Measurements from ENCODE around the gene ETS1.

The ETS1 gene

DNA sequence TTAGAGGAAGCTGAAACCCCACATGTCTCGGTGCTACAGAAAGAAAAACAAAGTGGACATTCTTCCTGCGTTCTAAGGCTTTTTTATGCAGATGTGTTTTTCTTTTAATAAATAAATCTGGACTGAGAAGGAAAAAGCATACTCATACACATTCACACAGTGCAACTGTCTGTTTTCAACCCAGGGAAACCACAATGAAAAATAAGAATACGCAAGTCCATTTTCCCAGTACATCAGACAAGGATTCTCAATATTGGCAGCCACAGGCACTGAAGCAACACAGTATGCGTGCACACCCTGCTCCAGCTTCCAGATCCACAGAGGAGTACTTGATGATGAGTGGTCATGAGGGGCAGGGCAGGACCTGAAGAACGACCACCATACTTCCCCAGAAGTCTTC, 86.9 kb downstream of the ETS1 start:
- DNase-seq (ENCODE audit: low spot score): no peak

DNA sequence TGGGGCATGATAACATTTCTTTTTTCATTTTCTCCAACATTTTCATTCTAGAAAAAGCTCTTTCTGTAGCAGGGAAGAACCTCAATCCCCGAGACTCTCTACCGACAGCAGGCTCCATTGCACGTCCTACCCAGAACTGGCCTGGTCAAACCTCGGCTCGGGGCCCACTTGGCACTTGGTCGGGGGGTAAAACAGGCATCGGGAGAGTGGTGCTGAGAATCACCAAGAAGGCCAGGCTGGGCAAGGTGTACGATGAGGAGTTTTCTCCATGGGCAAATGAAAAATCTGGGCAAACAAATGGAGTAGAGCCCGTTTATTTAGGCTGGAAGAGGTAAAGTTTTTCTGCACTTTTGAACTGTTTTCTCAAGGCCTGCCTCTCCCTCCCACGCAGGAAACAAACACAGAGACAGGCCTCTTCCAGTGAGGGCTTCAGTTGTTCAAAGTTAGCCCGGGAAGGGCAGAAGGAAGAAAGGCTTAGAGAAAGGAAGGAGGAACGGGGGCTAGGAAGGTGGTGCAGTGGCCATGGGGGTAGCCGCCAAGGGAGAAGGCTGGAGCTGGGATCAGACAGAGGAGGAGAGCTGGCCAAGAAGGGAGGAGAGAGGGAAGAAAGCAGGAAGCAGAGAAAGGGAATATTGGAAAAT, 87.6 kb downstream of the ETS1 start:
- DNase-seq (ENCODE audit: low spot score): no peak

DNA sequence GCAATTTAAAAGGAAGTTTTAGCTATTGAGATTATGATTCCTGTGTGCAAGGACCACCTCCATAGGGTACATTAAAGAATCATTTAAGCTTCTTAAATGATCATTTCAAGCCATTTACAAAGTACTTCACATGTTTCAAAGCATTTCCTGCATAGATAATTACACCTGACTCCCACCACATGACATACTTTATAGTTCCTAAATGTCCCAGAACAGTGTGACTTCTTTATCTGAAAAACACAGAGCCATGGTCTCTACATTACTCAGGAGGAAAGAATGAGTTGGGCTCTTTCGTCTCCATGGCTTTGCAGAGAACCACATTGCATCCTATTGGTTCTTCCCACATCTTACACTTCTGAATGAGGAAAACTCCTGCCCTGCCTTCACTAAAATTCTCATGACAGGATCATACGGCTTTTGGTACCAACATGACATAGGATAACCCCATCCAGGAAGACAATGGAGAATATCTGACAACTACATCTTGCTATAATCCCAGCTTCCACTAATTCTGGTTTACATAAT, 88.6 kb downstream of the ETS1 start:
- DNase-seq (ENCODE audit: low spot score): no peak

- DNase-seq (ENCODE audit: low spot score): no peak
Measured at GRCh38 chr11:128497776-128498095, 89.6 kb downstream of the ETS1 start.

GRCh38 chr11:128497061-128497775, 90.1 kb downstream of the ETS1 start:
- DNase-seq (ENCODE audit: low spot score): no peak

DNA sequence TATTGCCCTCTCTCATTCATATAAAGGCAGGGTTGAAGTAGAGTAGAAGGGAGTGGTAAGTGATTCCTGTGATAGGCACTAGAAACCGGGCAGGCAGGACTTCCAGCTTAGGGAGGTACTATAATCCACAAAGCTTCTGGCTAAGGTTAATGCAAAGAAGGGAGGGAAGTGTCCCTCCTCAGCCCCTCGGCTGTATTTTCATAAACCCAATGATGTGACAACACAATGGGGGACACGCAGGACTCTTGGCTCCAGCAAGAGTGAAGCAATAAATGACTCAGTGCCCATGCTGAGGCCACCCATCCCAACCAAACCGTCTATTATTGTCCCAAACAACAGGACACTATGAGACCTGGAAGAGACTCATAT, 90.7 kb downstream of the ETS1 start:
- DNase-seq (ENCODE audit: low spot score): no peak

DNA sequence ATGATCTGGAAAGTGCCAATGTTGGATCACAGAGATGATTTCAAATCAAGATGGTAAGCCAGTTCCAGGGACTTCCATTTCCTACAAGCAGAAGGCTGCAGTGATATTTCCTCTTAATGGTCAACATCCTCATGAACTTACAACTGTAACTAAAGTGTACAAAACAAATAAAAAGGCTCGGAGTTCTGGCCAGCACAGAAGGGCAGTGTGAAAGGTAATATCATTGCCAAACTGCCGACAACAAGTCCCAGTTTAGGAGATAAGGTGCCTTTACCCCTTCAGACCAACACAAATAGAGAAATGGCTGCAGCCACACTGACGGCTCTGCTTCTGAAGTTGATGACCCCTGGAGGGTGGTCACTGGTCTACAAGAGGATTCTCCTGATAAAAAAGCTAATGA, 91.1 kb downstream of the ETS1 start:
- DNase-seq (ENCODE audit: low spot score): no peak

DNA sequence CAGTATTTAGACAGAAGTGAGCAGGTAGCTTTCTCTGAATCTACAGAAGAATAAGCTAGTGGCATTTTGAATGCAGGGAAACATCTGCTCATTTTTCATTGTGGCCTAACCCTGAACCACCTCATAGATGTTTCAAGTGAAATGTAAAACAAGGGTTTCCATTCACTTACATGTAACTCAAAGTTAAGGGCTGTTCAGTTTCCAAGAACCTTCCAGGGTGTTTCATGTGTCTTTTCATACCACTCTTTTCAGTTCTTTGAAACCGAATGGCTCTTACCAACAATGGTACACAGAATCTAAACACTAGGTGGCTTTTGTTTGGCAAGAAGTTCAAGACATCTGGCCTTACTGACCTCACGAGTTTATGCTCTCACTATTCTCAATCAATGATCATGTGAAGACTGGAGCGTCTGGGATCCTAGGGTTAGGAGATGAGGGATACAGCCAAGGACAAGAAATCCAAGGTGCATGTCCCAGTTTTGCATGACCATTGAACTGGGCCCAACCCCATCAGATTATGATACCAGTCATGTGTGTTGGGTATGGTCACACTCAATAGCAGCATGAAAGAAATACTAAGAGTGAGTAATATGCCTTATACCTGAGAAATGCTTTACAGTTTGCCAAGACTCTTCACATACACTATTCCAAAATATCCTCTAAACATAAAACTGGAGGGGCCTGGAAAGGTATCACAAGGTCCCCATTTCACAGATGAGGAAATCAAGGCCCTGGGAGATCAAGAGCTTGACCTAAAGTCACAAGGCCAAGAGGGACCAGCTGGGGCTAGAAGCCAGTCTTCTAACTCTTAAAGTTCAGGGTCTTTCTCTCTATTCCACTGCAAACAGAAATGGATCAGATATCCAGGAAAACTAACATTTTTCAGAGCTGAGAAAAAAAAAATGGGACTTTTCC, 92.7 kb downstream of the ETS1 start:
- no peak for DNase-seq (ENCODE audit: low spot score)

GRCh38 chr11:128493570-128493965, 93.8 kb downstream of the ETS1 start:
- DNase-seq (ENCODE audit: low spot score): no peak

- DNase-seq (ENCODE audit: low spot score): no peak
Measured at GRCh38 chr11:128492903-128493569, 94.3 kb downstream of the ETS1 start.

DNA sequence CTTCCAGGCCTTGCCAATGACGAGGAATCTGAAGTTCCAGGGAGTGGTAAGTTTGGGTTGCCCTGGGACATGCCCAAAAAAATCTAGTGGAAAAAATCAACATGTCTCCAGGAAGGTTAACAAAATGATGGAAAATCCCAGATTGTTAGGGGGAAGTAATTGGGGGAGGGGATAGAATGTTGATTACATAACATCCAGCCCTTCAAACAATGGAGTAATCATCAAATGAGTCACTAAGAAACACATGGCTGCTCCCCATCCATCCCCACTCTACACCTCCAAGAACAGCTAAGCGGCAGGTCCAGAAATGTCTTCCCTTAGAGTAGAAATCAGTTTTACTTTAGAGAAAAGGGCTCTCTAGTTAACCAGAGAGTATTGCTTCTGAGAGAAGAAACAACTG, 94.9 kb downstream of the ETS1 start:
- DNase-seq (ENCODE audit: low spot score): no peak

DNA sequence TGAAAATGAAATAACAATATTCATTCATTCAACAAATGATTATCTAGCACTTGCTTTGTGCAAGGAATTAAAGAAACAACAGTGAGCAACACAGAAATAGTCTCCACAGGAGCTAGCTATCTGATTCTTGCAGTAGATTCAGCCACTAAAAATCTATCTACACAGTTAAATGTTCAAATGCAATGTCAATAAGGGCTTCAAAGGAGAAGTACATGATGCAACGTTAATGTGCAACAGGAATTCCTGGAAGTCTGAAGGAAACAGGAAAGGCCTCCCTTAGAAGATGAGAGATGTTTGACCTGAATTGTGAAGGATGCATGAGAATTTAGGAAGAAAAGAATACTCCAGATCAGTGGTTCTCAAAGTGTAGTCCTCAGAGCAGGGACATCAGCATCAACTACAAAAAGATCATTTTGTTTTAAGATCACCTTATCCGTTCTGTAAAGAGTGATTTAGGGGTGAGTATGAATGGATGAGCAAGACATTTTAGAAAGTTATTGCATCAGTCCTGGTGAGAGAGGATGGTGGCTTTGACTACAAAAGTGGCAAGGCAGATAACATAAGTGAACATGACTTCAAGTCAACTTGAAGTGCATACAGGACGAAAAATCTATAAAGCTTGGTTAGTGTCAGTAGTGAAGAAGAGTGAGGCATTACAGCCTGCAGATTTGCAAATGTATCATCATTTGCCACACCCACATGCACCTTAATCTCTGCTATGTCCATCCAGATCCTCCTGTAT, 96.0 kb downstream of the ETS1 start:
- DNase-seq (ENCODE audit: low spot score): no peak

GRCh38 chr11:128490092-128490491, 97.3 kb downstream of the ETS1 start:
- no peak for DNase-seq (ENCODE audit: low spot score)

DNA sequence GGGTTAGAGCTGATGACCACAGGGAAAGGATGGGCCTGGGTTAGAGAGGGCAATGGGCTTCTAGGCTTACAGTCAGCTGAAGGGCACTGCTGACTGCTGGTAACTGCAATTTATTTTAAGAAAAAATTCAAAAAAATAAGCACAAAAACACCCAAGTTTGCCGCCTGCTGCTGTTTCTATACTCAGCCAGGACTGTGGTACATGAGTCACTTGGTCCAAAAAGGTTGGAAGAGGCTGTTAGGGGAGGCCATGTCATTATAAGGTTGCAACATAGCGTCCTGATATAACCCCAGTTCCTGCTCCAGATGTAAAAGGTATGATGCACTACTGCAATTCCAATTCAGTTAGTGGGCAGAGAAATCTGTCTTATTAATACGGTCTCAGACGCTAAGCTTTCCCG, 98.9 kb downstream of the ETS1 start:
- DNase-seq (ENCODE audit: low spot score): no peak

GRCh38 chr11:128487978-128488377, 99.4 kb downstream of the ETS1 start:
- no peak for DNase-seq (ENCODE audit: low spot score)

DNA sequence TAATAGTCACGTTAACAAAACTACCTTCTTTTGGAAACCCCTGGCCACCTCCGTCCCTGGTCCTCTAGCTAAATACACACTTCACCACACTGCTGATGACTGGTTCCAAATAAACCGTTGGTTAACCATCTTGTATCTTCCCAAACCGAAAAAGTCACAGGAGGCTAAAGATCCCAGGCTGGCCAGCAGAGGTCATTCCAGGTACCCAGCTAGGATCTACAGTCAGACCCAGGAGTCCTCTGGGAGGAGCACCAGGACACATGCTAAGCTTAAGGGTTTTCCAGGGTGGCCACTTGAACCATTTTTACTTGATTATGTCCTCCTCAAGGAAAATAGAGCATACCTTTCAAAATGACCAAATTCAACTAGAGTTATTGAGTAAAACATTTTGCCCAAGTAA, 103.2 kb downstream of the ETS1 start:
- DNase-seq (ENCODE audit: low spot score): no peak

DNA sequence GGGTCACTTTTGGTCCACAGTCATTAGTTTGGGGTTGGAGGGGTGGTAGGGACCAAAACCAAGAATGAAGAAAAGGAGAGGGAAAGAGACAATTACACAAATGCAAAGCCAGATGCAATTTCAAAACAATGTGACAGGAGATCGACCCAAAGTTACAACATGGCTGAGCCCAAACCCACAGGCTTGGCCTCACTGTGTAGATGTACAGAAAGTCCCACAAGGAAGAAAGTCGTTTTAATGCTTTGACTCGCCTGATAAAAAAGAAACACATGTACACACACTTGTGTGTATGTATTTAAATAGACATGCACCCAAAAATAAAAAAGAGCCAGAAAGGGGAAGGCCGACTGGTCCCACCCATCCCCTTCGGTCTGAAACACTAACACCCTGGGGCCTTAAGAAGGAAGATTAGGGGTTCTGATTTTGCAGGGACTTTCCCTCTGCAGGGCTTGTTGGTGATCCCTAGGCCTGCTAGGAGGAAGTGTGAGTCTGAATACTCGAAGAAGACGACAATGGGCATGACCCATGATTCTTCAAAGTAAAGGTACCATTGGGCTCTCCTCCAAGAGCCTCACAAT, 104.1 kb downstream of the ETS1 start:
- DNase-seq (ENCODE audit: low spot score): no peak

- no peak for DNase-seq (ENCODE audit: low spot score)
Measured at GRCh38 chr11:128482512-128483191, 104.7 kb downstream of the ETS1 start.

- DNase-seq (ENCODE audit: low spot score): no peak
Measured at GRCh38 chr11:128482092-128482491, 105.3 kb downstream of the ETS1 start.

DNA sequence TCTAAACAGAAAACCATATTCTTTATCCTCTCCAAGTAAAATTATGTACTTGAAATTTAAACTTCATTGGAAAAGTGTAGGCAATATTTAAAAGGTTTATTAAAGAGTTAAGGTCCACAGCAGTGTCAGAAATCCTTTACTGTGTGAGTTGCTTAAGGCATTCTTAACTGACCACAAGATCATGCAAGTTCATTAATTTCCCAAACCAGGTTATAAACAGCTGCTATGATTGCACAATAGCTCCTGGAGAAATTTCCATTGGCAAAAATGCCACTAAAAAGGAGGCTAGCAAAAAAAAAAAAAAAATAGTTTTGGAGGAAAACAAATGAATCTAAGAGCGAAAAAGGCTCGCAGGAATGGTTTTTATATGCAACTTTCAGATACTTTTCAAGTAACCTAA, 106.2 kb downstream of the ETS1 start:
- DNase-seq (ENCODE audit: low spot score): no peak

DNA sequence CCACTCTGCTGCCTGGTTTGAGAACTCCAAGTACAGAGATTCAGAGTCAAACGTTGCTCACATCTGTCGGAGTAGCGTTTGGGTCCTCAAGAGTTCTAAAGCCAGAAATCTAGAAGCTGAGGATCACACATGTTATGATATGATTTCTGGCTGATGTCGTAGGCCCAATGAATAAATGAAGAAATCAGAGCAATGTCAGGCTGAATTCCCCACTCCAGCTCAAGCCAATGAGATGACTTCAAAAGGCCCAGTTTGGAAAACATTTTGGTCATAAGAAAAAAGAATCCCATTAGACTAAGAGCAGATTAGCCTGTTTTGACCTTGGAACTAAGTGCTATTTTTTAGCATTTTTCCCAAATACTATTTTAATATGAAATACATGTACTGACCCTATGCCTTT, 106.7 kb downstream of the ETS1 start:
- DNase-seq (ENCODE audit: low spot score): no peak
